ENCODE data around the gene TRPM3.

- TF ChIP-seq POLR2AphosphoS5 (IDR thresholded peaks at IDR 0.05; ENCODE audit: low read depth) (no peak), CTCF (IDR thresholded peaks at IDR 0.05; ENCODE audit: insufficient read depth, low read length) (no peak), SPI1 (IDR thresholded peaks at IDR 0.05; ENCODE audit: borderline replicate concordance, low read depth) (no peak), REST (IDR thresholded peaks at IDR 0.05; ENCODE audit: insufficient replicate concordance, low read depth) (no peak), GABPA (IDR thresholded peaks at IDR 0.05; ENCODE audit: low read depth) (no peak)
Observed at GRCh38 chr9:70490478-70490877, 630.9 kb downstream of the TRPM3 start.
